GM19193 (cell line): ENCODE data around the gene EEF2.

Experiments used
- POLR2A ChIP-seq: IDR thresholded peaks from 4 replicates; pipeline ENCODE4 v1.6.1; 2011; ENCODE audit not compliant: insufficient read depth, insufficient read length; ENCODE audit errors: extremely low read depth

Gene EEF2

DNA sequence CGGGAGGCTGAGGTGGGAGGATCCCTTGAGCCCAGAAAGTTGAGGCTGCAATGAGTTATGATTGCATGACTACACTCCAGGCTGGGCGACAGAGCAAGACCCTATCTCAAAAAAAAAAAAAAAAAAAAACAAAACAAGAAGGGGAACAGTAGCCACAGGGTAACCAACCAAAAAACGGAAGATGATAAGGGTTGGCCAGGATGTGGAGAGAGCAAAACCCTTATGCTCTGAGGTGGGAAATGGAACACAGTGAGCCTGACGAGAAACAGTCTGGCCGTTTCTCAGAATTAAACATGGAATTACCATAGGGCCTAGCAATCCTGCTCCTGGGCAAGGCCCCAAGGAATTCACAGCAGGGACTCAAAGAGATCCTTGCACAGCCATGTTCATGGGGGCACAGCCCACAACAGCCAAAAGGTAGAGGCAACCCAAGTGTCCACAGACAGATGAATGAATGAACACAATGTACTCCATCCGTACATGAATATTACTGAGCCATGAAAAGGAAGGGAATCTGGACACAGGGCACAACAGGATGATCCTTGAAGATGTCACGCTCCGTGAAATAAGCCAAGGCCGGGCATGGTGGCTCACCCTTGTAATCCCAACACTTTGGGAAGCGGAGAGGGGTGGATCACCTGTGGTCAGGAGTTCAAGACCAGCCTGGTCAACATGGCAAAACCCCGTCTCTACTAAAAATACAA is 41.1 kb downstream of the EEF2 start:
- TF ChIP-seq POLR2A = no peak

DNA sequence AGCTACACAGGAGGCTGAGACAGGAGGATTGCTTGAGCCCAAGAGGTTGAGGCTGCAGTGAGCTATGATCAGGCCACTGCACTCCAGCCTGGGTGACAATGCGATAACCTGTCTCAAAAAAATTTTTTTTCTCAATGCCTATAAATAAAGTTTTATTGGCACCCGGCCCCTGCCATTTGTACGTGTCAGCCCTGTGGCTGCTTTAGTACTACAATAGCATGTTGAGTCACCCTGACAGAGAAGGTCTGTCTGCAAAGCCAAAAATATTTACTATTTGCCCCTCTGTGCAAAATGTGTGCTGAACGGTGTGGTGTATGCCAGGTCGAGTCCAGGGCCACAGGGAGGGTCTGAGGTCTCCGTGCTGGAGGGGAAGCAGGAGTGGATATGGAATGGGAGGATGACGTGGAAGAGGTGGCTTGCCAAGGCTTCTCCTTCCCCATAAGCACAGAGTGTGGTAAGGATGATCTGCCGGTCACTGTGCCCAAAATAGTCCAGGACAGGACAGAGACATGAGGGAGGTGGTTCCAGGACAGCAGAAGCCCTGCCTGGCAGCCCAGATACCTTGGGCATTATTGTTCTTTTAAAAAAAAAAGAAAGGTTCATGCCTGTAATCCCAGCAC is 42.4 kb downstream of the EEF2 start:
- no peak for TF ChIP-seq POLR2A

DNA sequence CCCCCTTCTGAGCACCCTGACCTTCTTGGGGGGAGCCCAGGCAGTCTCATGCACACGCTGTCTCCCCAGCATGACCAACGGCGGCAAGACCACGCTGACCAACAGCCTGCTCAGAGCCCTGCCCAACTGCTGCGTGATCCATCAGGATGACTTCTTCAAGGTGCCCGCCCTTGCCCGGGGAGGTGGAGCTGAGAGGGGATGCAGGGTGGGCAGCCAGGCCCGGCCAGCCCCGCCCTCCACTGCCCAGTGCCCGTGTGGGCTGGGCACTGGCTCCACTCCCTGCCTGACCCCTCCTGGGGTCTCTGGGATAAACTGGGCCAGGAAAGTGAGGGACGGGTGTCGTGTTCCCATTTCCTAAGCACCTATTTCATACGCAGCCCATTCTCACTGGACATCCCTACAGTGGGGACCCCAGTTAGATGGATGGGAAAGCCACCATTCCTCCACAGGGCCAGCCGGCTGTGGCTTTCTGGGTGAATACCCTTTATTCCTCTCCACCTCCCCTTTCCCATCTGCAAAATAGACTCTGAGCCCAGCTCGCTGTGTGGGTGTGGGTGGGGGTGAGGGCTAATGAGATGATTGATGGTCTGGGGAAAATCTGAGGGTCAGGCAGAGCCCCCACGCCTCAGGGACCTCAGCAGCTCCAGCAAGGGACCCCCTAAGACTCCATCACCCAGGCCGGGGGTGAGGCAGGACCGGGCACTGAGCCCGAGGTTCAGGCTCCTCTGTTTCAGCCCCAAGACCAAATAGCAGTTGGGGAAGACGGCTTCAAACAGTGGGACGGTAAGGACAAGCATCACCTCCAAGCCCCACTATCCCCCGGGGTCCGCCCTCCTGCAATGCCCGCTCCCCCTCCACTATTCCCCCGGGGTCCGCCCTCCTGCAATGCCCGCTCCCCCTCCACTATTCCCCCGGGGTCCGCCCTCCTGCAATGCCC is 48.5 kb downstream of the EEF2 start:
- TF ChIP-seq POLR2A = no peak

DNA sequence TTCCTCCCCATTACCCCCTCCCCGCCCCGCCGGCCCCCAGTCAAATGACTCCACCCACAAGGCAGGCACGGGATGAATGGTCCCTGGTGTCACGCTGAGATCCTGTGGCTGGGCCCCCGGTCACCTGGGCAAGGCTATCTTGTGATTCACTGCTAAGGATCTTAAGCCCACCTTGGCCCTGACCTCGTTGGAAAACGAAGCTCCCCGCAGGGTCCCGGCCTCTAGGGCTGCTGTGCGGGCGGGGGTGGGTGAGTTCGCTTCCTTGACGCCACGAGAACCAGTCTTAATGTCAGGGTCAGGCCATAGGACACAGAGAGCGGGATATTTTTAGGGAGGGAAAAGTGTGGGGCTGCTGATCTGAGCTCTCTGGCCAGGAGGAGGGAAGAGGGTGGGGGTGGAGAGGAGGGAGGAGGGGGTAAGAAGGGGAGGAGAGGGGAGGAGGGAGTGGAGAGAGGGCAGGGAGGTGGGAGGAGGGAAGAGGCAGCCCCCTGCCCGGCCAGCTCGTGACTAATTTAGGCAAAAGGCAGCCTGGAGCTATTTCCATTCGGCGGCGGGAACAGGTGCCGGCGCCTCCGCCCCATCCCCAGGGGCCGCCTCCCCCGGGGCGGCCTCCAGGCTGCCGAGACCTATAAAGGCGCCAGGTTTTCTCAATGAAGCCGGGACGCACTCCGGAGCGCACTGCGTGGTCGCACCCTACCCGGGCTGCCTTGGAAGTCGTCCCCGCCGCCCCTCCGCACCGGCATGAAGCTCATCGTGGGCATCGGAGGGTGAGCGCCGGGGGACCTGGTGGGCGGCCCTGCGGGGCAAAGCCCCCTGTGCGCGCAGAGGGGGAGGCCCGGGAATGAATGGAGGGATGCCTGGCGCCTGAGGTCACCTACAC is 52.1 kb downstream of the EEF2 start, which contains the start of gene NMRK2:
NMRK2 (plus strand) TSS at position 139 of the 880 bp plus-strand sequence; CDS start at position 742, 603 bp downstream.
- no peak for TF ChIP-seq POLR2A

DNA sequence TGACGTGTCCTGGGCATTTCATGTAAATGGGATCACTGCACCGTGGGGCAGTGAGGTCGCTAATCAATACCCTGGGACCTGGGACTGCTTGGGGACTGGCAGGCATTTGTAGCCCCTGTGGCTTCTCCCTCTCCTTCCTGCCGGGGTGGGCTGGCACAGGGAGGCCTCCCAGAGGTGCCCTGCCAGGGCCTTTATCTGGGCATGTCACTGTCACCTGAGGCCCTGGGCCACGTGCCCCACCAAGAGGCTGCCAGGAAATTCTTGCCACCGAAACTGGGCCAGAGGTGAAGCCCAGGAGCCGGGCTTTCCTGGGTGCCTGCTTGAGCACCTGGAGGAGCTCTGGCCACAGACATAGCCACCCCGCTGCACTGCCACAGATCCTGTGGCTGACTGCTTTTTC is 54.2 kb downstream of the EEF2 start:
- no peak for TF ChIP-seq POLR2A
